ENCODE measurements around the gene RTL9. TPM values are rescaled to one million over a fixed set of nuclear protein-coding genes. Genes with fewer than 3 reads are reported as not detected.

RTL9 gene
- total RNA-seq, 1 experiment from 2014 or later, result 0.09 TPM

DNA sequence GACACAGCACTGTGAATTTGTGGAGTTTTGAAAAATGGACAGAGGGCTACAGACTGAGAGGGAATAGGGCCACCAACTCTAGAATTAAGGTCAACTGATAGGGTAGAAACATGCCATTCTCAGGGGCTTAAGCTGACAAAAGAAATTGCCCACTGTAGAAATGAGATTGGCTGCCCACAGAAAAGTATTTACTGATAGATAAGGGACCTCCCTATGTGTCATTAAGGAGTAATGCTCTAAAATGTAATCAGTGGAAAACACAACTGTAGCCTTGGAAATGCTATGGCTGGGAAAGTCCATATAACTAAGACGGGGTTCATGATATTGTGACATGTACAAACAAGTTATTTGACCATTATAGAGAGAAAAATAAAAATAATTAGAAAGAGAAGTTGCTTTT is 4.6 kb downstream of the RTL9 start:
- no peak overlapping the region for H3K4me3 ChIP-seq (ENCODE audit: low read depth, low read length)
- H3K36me3 ChIP-seq (ENCODE audit: control insufficient read depth, insufficient read depth, low read length), result no peaks in the 10 kb centered on the region
- no peak for DNase-seq
- Mint-ChIP-seq H3K36me3 (ENCODE audit: insufficient read depth, unreplicated experiment) (no peaks in the 10 kb centered on the region), H3K27ac (ENCODE audit: unreplicated experiment) (no peak overlapping the region), H3K27me3 (ENCODE audit: insufficient read depth, unreplicated experiment) (no peaks in the 10 kb centered on the region), H3K4me3 (ENCODE audit: unreplicated experiment) (no peak overlapping the region), H3K4me1 (ENCODE audit: low read depth, unreplicated experiment) (no peaks in the 10 kb centered on the region), H3K9me3 (ENCODE audit: unreplicated experiment) (no peaks in the 10 kb centered on the region)
- ChIA-PET POLR2A (no interaction called here), CTCF (no interaction called here)
- H3K4me1 ChIP-seq, result no peaks in the 10 kb centered on the region
- TF ChIP-seq, protein P1, sequence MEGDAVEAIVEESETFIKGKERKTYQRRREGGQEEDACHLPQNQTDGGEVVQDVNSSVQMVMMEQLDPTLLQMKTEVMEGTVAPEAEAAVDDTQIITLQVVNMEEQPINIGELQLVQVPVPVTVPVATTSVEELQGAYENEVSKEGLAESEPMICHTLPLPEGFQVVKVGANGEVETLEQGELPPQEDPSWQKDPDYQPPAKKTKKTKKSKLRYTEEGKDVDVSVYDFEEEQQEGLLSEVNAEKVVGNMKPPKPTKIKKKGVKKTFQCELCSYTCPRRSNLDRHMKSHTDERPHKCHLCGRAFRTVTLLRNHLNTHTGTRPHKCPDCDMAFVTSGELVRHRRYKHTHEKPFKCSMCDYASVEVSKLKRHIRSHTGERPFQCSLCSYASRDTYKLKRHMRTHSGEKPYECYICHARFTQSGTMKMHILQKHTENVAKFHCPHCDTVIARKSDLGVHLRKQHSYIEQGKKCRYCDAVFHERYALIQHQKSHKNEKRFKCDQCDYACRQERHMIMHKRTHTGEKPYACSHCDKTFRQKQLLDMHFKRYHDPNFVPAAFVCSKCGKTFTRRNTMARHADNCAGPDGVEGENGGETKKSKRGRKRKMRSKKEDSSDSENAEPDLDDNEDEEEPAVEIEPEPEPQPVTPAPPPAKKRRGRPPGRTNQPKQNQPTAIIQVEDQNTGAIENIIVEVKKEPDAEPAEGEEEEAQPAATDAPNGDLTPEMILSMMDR (IDR thresholded peaks at IDR 0.05; ENCODE audit: insufficient read depth in 1 of 2, low read depth in 1 of 2, low read length in 1 of 2, severe bottlenecking in 1 of 2, unreplicated experiment in 1 of 2), result no peak
- no peaks in the 10 kb centered on the region for H3K9me3 ChIP-seq
- H3K27me3 ChIP-seq (replicated peaks; ENCODE audit: control insufficient read depth, insufficient read depth, low read length), result no peaks in the 10 kb centered on the region
- intact Hi-C loops (cut with micrococcal nuclease; ENCODE audit: unreplicated experiment), result no loop called here
- no TSS peak for BruUV-seq (replicated peaks)

DNA sequence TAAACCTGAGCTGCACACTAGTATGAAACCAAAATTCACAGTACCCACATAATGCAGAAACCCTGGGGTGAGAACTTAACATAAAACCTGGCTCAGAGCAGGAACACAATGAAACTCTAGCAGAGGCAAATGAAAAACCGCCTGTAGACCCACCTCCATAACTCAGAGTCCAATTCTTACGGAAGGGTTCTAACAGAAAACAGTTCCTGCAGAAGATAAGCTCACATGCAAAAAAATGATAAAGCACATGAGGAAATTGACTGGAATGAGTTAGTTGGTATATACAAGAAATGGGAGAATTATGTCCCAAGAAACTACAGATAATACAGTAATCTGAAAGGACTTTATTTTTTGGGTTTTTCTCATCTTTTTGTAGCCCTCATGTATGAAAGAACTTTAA is 14.7 kb downstream of the RTL9 start:
- H3K36me3 Mint-ChIP-seq (ENCODE audit: insufficient read depth, unreplicated experiment), result no peaks in the 10 kb centered on the region
- no peaks in the 10 kb centered on the region for H3K4me1 ChIP-seq
- TF ChIP-seq, protein P1 (IDR thresholded peaks at IDR 0.05; ENCODE audit: insufficient read depth in 1 of 2, low read depth in 1 of 2, low read length in 1 of 2, severe bottlenecking in 1 of 2, unreplicated experiment in 1 of 2), result no peak
- H3K9me3 Mint-ChIP-seq (ENCODE audit: unreplicated experiment), result no peaks in the 10 kb centered on the region
- no peaks in the 10 kb centered on the region for H3K9me3 ChIP-seq
- H3K27me3 Mint-ChIP-seq (ENCODE audit: insufficient read depth, unreplicated experiment), result no peaks in the 10 kb centered on the region
- ChIA-PET POLR2A (no interaction called here), CTCF (no interaction called here)
- H3K27ac Mint-ChIP-seq (ENCODE audit: unreplicated experiment), result no peak overlapping the region
- H3K4me1 Mint-ChIP-seq (ENCODE audit: low read depth, unreplicated experiment), result peaks cover 12% of the 10 kb centered on the region
- intact Hi-C loops (cut with micrococcal nuclease; ENCODE audit: unreplicated experiment), result no loop called here
- no peak for DNase-seq
- H3K36me3 ChIP-seq (ENCODE audit: control insufficient read depth, insufficient read depth, low read length), result no peaks in the 10 kb centered on the region
- no peaks in the 10 kb centered on the region for H3K27me3 ChIP-seq (replicated peaks; ENCODE audit: control insufficient read depth, insufficient read depth, low read length)
- BruUV-seq (replicated peaks), result no TSS peak
- H3K4me3 Mint-ChIP-seq (ENCODE audit: unreplicated experiment), result no peak overlapping the region
- H3K4me3 ChIP-seq (ENCODE audit: low read depth, low read length), result no peak overlapping the region

DNA sequence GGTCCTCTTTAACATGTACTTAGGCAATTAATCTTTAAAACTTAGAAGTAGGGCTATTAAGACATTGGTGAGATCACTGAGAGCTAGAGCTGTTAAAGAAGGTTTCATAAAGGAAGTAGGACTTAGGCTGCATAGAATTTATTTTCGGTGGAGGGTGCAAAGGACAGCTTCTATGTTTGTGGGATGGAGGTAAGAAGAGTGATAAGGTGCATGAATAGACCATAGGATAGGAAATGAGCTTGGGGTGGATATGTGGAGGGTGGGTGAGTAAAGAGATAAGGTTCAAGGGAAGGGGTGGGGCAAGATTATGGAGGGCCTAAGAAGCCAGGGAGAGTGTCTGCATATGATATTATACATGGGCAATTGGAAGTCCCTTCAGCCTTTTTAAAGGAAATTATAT is 15.9 kb downstream of the RTL9 start:
- Mint-ChIP-seq H3K36me3 (ENCODE audit: insufficient read depth, unreplicated experiment) (no peaks in the 10 kb centered on the region), H3K4me1 (ENCODE audit: low read depth, unreplicated experiment) (peaks cover 12% of the 10 kb centered on the region), H3K27ac (ENCODE audit: unreplicated experiment) (no peak overlapping the region), H3K27me3 (ENCODE audit: insufficient read depth, unreplicated experiment) (no peaks in the 10 kb centered on the region), H3K9me3 (ENCODE audit: unreplicated experiment) (no peaks in the 10 kb centered on the region), H3K4me3 (ENCODE audit: unreplicated experiment) (no peak overlapping the region)
- BruUV-seq (replicated peaks), result no TSS peak
- Histone ChIP-seq H3K27me3 (replicated peaks; ENCODE audit: control insufficient read depth, insufficient read depth, low read length) (no peaks in the 10 kb centered on the region), H3K4me3 (ENCODE audit: low read depth, low read length) (no peak overlapping the region), H3K4me1 (no peaks in the 10 kb centered on the region), H3K9me3 (no peaks in the 10 kb centered on the region), H3K36me3 (ENCODE audit: control insufficient read depth, insufficient read depth, low read length) (no peaks in the 10 kb centered on the region)
- ChIA-PET CTCF (no interaction called here), POLR2A (no interaction called here)
- TF ChIP-seq, protein P1 (IDR thresholded peaks at IDR 0.05; ENCODE audit: insufficient read depth in 1 of 2, low read depth in 1 of 2, low read length in 1 of 2, severe bottlenecking in 1 of 2, unreplicated experiment in 1 of 2), result no peak
- intact Hi-C loops (cut with micrococcal nuclease; ENCODE audit: unreplicated experiment), result no loop called here
- no peak for DNase-seq

Measured in Caco-2 (cell line).